Astrocyte of the hippocampus (primary cell): ENCODE data around the gene EEF2.
"Not testable (repeated sequence)": the region's sequence is repeated elsewhere in the genome, so short reads cannot be mapped to it uniquely, and the experiment has no call there.

Experiments used
- DNase-seq: peaks from one replicate; pipeline ENCODE4 v3.0.0; 2011; ENCODE audit warnings: low read depth, low spot score

Gene EEF2

DNA sequence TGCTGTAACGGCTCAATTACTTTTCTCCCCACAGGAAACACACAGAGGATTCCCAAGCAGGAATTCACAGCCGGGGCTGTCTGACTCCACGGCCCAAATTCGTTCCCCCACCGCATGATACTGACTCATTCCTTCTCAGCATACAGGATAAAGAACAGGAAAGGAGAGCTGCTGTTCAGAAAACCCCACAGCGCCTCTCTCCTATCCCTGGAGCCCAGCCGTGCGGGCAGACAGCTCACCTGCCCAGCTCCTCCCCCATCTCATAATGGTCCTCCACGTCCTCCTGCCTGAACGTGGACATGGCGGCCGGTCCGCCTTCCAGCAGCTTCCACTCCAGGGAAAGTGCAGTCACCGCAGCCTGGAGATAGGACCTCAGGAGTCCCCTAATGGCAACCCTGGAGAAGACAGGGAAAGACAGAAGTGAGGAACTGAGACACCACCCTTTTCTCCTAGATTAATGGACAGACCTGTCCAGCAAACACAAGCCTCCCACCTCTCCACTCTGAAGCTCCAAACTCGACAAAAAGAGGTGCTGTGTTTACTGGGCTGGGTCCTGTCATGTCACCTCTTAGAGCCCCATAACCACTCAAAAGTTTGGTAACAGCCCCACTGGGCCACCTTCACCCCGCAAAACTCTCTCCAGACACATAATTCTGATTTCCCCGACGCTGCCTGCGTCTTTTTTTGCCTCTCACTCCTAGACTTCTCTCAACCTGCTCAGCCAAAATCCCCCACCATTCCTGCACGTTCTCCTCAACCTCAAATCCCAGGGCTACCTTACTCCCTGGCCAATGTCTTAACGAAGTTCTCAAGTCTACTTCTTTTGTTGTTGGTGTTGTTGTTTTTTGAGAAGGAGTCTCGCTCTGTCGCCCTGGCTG, 15.6 kb downstream of the EEF2 start:
- DNase-seq = peak; percentile 90

GRCh38 chr19:3968556-3969434, 16.5 kb downstream of the EEF2 start:
- DNase-seq = peak; percentile 99

GRCh38 chr19:3967983-3968382, 17.3 kb downstream of the EEF2 start:
- not testable (repeated sequence) for DNase-seq

GRCh38 chr19:3966051-3967017, 18.9 kb downstream of the EEF2 start:
- DNase-seq = no peak

DNA sequence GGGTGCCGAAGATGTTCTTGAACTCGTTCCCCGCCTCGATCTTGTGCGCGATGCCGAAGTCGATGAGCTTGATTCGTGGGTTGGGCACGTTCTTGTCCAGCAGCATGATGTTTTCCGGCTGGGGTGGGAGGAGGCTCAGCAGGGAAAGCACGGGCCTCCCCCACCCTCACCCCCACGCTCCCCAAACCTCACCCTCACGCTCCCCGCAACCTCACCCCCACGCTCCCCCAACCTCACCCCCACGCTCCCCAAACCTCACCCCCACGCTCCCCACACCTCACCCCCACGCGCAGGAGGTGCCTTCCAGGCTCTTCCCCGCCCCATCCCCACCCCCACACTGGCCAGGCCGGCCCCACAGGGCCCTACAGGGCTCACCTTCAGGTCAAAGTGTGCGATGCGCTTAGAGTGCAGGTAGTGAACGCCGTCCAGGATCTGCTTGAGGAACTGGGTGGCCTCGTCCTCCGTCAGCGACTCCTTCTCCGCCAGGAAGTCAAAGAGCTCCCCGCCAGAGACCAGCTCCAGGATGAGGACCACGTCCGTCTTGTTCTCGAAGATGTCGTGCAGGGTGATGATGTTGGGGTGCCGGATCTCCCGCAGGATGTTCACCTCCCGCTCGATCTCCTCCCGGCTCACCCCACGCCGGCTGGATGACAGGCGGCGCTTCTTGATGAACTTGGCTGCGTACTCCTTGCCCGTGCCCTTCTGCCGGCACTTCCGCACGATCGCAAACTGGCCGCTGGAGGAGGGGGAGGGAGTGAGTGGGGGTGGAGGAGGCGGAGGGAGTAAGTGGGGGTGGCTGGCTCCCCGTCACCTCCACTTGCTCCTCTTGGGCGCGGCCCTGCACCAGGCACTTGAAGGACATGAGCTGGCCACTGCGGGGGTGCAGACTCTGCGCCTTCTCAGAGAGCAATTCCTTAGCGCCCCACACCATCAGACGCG, 20.7 kb downstream of the EEF2 start:
- DNase-seq = no peak

DNA sequence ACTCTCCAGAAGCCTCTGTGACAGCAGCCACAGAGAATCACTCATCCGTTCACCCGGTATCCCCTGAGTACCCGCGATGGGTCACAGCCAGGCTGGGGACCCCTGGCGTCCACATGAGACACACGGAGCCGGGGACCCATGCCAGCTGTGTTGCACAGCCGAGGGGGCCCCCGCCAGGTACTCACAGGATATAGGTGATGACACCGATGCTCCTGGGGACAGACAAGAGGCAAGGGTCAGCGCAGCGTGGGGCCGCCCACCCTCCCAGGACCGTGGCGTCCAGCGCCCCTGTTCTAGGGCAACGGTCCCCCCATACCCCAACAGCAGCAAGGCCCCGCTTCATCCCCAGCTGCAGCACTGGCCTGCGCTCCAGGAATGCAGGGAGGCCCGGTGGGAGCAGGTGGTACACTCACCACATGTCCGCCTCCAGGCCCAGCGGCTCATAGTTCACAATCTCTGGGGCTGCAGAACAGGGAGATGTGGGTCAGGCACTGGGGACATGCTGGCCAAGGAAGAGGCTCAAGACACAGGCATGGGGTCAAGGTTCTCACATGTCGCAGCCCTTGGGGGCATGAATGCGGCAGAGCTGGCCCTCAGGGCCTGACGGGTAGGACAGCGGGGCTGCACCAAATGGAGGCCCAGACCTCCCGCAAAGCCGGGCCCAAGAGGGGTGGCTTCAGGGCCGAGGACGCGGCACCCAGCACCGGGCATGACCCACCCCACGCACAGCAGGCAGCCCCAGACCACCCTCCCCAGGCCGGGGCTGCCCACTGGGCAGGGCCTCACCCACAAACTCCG, 21.6 kb downstream of the EEF2 start:
- no peak for DNase-seq

GRCh38 chr19:3961007-3961406, 24.3 kb downstream of the EEF2 start:
- DNase-seq = no peak

DNA sequence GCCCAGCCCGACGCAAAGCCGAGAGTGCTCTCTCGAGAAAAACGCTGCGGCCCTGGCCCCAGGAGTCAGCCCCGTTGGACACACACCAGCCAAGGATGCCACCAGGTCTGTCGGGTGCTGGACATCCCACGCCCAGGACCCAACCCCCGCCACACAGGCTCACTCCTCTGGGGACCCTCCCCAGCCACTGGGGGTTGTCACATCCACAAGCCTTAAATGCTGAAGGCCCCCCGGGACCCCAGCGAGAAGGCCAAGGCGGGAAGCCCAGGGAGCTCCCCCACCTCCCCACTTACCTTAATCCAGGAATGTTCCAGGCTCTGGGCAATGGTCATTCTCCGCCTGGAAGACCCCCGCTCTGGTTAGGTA, 25.5 kb downstream of the EEF2 start:
- no peak for DNase-seq

GRCh38 chr19:3958836-3959765, 26.2 kb downstream of the EEF2 start:
- no peak for DNase-seq

GRCh38 chr19:3955688-3956087, 29.6 kb downstream of the EEF2 start:
- no peak for DNase-seq

GRCh38 chr19:3955276-3955675, 30.0 kb downstream of the EEF2 start:
- not testable (repeated sequence) for DNase-seq

- DNase-seq = no peak
Observed at GRCh38 chr19:3954107-3954506, 31.2 kb downstream of the EEF2 start.

DNA sequence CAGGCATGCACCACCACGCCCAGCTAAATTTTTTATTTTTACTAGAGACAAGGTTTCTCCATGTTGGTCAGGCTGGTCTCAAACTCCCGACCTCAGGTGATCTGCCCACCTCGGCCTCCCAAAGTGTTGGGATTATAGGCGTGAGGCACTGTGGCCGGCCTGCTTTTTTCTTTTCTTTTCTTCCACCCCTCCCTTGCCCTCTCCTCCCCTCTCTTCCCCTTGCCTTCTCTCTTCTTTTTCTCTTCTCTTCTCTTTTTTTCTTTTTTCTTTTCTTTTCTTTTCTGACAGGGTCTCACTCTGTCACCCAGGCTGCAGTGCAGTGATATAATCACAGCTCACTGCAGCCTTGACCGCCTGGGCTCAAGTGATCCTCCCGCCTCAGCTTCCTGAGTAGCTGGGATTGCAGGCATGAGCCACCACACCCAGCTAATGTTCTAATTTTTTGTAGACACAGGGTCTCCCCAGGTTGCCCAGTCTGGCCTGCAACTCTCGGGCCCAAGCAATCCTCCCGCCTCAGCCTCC, 32.4 kb downstream of the EEF2 start:
- DNase-seq = not testable (repeated sequence)

DNA sequence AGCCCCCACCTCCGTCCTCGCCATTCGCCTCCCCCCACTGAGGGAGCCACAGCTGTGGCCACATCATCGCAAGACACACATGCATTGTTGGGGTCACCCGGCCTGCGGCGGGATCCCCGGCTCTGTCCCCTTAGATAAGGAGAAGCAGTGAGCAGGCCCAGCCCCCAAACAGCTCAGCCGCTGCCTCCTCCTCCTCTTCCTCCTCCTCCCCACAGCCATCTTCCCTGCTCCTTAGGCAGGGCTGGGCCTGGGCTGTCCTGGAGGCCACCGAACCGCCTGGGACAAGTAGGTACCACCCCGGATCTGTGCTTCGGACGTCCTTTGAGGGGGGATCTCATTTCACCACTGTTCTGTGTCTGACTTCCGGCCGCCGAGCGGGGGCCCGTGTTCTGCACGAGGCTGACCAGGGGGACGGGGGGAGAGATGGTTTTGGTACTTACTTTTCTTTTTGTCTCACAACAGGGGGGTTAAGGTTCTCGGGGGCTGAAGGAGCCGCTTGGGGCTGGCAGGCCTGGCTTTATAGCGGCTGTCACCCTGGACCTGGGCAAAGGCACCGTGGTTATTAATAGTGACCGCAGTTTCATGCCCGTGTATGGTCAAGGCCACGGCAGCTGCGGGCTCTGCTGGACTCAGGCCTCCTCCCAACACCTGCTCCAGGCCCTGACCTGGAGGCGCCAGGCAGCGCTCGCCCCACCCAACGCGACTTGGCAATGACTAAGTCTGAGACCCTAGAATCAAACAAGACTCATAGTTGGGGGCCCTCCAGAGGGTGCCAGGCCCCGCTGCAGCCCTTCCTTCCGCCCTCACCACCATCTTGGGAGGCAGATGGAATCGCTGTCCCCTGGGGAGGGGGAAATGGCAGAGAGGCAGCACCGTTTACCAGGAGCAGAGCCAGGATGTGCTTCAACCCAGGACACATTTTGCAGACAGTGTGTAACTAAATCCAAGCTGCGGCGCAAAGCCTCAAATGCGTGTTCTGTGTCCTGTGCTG, 34.1 kb downstream of the EEF2 start:
- no peak for DNase-seq

GRCh38 chr19:3949997-3950859, 35.0 kb downstream of the EEF2 start:
- no peak for DNase-seq

DNA sequence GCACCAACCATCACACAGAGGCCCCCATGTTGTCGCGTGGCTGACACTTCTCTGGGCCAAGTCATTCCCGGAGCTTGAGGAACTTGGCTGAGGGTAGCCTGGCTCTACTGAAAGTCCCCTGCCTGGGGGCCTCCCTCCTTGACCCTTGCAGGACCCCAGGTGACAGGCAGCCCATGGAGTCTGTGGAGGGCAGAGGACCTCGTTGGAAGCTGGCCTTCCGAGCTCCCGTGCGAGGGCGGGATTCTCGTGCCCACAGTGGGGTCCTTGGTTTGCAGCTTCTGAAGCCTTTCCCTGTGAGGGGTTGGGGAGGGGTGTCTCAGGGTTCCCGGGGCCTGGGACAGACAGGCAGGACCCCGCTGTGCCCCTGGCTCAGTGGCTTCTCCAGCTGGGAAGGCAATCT, 36.0 kb downstream of the EEF2 start:
- DNase-seq = no peak
